ENCODE results near the gene DNAL1. TPM values are rescaled to one million over a fixed set of nuclear protein-coding genes. Genes with fewer than 3 reads are reported as not detected.
A peak's percentile ranks its signal among the peaks of the same experiment; 100 is the strongest.
"Not testable (repeated sequence)": the region's sequence is repeated elsewhere in the genome, so short reads cannot be mapped to it uniquely, and the experiment has no call there.

Gene DNAL1
- total and polyA plus RNA-seq, 2 donors, result 6.3 to 13.3 TPM

GRCh38 chr14:73696466-73697400, 51.9 kb downstream of the DNAL1 start:
- DNase-seq (ENCODE audit: extremely low spot score), result no peak
- WGBS, result 86% methylated on average over 2 of the region's 2 CpGs
- H3K27ac ChIP-seq (ENCODE audit: low read depth), result no peak overlapping the region
- H3K36me3 ChIP-seq (ENCODE audit: insufficient read depth), result no peaks in the 10 kb centered on the region
- no peaks in the 10 kb centered on the region for H3K4me1 ChIP-seq (ENCODE audit: insufficient read depth)
- no peak overlapping the region for H3K4me3 ChIP-seq (ENCODE audit: low read depth, low read length)

DNA sequence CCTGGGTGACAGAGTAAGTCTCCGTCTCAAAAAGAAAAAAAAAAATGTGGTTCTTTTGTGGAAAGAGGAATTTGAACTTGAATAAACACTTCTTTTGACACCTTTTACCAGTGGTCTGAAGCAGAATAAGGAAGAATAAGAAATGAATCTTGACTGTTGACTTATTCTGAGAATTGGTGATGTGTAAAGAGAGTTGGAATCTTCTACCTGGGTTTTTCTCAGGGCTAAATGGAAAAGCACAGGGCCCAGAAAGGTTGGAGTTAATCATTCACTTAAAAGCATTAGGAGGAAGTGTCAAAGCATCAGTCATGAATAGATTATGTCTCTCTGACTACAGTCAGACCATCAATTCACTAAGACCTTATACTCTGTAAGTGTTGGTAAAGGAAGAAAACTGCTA, 55.5 kb downstream of the DNAL1 start:
- H3K4me1 ChIP-seq (ENCODE audit: insufficient read depth), result no peaks in the 10 kb centered on the region
- 74% methylated on average over 1 of the region's 1 CpG for WGBS
- DNase-seq (ENCODE audit: extremely low spot score), result no peak
- no peaks in the 10 kb centered on the region for H3K36me3 ChIP-seq (ENCODE audit: insufficient read depth)
- H3K4me3 ChIP-seq (ENCODE audit: low read depth, low read length), result no peak overlapping the region
- H3K27ac ChIP-seq (ENCODE audit: low read depth), result no peak overlapping the region

DNA sequence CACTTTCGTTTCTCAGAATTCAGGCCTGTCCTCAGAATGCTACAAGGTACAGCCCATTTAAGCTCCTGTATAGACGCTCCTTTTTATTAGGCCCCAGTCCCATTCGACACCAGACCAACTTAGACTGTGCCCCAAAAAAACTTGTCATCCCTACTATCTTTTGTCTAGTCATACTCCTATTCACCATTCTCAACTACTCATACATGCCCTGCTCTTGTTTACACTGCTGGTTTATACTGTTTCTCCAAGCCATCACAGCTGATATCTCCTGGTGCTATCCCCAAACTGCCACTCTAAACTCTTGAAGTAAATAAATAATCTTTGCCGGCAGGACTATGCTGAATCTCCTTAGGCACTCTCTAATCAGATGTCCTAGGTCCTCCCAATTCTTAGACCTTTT, 63.3 kb downstream of the DNAL1 start:
- not testable (repeated sequence) for H3K4me3 ChIP-seq (ENCODE audit: low read depth, low read length); H3K36me3 ChIP-seq (ENCODE audit: insufficient read depth); H3K27ac ChIP-seq (ENCODE audit: low read depth); DNase-seq (ENCODE audit: extremely low spot score); H3K4me1 ChIP-seq (ENCODE audit: insufficient read depth)
- WGBS, result 68% methylated on average over 1 of the region's 4 CpGs

GRCh38 chr14:73709904-73710469, 65.2 kb downstream of the DNAL1 start:
- 92% methylated on average over 8 of the region's 8 CpGs for WGBS
- H3K36me3 ChIP-seq (ENCODE audit: insufficient read depth), result no peaks in the 10 kb centered on the region
- no peak overlapping the region for H3K27ac ChIP-seq (ENCODE audit: low read depth)
- DNase-seq (ENCODE audit: extremely low spot score), result no peak
- H3K4me1 ChIP-seq (ENCODE audit: insufficient read depth), result no peaks in the 10 kb centered on the region
- no peak overlapping the region for H3K4me3 ChIP-seq (ENCODE audit: low read depth, low read length)

GRCh38 chr14:73710737-73711136, 66.0 kb downstream of the DNAL1 start:
- WGBS, result 85% methylated on average over 5 of the region's 5 CpGs
- Histone ChIP-seq H3K4me1 (ENCODE audit: insufficient read depth) (no peaks in the 10 kb centered on the region), H3K4me3 (ENCODE audit: low read depth, low read length) (no peak overlapping the region), H3K27ac (ENCODE audit: low read depth) (no peak overlapping the region), H3K36me3 (ENCODE audit: insufficient read depth) (no peaks in the 10 kb centered on the region)
- no peak for DNase-seq (ENCODE audit: extremely low spot score)

- H3K36me3 ChIP-seq (ENCODE audit: insufficient read depth), result no peaks in the 10 kb centered on the region
- 5% methylated on average over 11 of the region's 11 CpGs for WGBS
- H3K27ac ChIP-seq (ENCODE audit: low read depth), result peak overlapping the region; percentile 4
- no peak for DNase-seq (ENCODE audit: extremely low spot score)
- no peaks in the 10 kb centered on the region for H3K4me1 ChIP-seq (ENCODE audit: insufficient read depth)
- H3K4me3 ChIP-seq (ENCODE audit: low read depth, low read length), result peak overlapping the region; percentile 79
Observed at GRCh38 chr14:73712071-73712506, 67.3 kb downstream of the DNAL1 start.

DNA sequence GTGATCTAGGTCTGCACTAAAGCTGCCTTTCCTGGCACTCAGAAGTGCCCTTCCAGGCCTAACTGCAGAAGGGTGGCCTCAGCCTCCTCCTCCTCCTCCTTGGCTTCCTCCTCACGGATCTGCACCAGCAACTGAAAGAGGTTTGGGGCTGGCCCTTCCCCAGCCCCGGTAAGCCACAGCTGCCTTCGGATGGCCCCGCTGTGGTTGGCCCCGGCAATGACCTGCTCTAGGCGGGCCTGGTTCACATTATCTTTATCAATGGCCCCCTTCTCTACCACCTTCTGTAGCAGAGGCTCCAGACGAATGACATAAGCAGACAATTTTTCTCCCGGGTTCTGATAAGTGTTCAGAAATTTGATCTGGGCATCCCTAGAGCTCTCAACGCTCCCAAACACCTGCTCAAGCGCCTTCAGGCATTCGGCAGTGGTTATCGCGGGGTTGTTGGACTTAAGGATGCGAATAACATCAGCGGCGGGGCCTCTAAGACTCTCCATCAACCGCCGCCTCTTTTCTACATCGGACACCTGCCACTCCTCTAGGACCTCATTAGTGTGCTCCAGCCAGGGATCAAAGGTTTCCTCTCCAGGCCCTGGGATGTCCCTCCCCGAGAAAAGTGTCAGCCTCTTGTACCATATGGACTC, 67.9 kb downstream of the DNAL1 start:
- peak overlapping the region; percentile 4 for H3K27ac ChIP-seq (ENCODE audit: low read depth)
- H3K4me1 ChIP-seq (ENCODE audit: insufficient read depth), result no peaks in the 10 kb centered on the region
- H3K4me3 ChIP-seq (ENCODE audit: low read depth, low read length), result peak overlapping the region; percentile 79
- WGBS, result 6% methylated on average over 20 of the region's 20 CpGs
- H3K36me3 ChIP-seq (ENCODE audit: insufficient read depth), result no peaks in the 10 kb centered on the region
- DNase-seq (ENCODE audit: extremely low spot score), result no peak

DNA sequence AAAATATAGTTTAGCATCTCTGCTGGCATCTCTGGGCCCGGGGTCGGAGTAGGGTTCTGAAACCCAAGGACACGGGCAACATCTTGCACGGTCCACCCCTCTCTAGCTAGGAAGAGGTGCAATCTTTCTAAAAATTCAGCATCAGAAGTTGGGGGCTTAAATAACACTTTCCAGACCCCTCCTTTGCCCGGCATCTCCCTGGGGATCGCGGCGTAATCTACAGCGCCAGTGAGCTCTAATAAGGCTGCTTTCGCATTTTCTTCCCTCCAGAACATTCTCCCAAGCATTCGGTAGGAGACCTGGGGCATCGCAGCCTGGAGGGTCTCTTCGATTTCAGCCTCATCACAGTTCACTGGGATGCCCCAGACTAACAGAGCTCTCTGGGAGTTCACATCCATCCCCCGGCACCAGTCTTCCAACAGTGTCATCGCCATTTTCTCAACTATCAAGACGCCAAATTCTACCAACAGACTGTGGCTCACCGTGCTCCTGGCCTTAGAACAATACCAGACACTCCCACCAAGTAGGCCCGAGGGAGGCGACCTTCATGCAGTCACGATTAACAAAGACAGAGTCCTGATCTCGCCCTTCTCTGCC, 68.5 kb downstream of the DNAL1 start:
- Histone ChIP-seq H3K4me3 (ENCODE audit: low read depth, low read length) (peak overlapping the region; percentile 79), H3K4me1 (ENCODE audit: insufficient read depth) (no peaks in the 10 kb centered on the region), H3K36me3 (ENCODE audit: insufficient read depth) (peaks cover 4% of the 10 kb centered on the region), H3K27ac (ENCODE audit: low read depth) (no peak overlapping the region)
- 4% methylated on average over 21 of the region's 21 CpGs for WGBS
- DNase-seq (ENCODE audit: extremely low spot score), result no peak

- H3K27ac ChIP-seq (ENCODE audit: low read depth), result peak within 1 kb of the TSS; percentile 89
- DNase-seq (ENCODE audit: extremely low spot score), result no peak
- no peaks in the 10 kb centered on the region for H3K4me1 ChIP-seq (ENCODE audit: insufficient read depth)
- H3K36me3 ChIP-seq (ENCODE audit: insufficient read depth), result peaks cover 7% of the 10 kb centered on the region
- H3K4me3 ChIP-seq (ENCODE audit: low read depth, low read length), result peak within 1 kb of the TSS; percentile 79
- WGBS, result under 1% methylated on average over 113 of the region's 113 CpGs
Observed at GRCh38 chr14:73713803-73714655, 69.2 kb downstream of the DNAL1 start, which contains the start of gene PNMA1. TSS of gene PNMA1 (minus strand) at chr14:73714384. CDS start at chr14:73713639, 745 bp downstream.

DNA sequence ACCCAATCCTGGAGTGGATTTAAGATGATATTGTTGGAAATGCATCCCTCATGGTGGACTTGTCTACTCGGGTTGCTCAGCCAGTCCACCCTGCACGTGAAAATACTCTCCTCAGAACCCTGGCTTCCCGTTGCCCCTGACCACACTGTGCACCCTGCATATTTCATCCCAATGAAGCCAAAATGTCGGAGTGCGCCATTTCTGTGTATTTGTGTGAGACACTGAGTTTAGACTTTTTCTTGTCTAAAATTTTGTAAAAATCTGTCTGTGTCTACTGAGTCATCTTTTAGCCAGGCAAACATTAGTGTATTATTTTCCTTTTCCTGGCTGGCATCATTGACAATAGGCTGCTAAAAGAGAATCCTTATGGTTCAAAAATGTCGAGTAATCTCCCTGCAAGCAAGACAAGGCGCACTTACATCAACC, 69.9 kb downstream of the DNAL1 start:
- DNase-seq (ENCODE audit: extremely low spot score), result no peak

DNA sequence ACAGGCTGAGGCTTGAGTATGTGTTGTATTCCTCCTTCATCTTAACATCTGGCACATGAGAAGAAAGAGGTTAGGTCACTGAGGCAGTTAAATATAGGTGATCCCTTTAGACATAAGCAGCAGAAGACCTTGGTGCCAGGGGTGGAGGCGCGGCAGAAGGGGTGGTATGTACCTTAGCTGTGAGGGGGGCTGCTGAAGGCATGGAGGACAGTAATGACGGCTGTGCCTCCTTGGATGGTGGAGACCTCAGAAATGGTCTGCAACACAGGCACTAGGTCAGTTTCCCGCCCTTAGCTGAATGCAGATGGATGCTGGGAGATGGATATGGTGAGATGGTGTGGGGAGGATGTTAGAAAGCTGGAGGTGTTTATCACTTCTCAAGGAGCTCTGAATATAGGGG, 70.9 kb downstream of the DNAL1 start:
- 91% methylated on average over 4 of the region's 4 CpGs for WGBS
- no peak for DNase-seq (ENCODE audit: extremely low spot score)
- Histone ChIP-seq H3K36me3 (ENCODE audit: insufficient read depth) (peaks cover 10% of the 10 kb centered on the region), H3K27ac (ENCODE audit: low read depth) (no peak overlapping the region), H3K4me3 (ENCODE audit: low read depth, low read length) (no peak overlapping the region), H3K4me1 (ENCODE audit: insufficient read depth) (no peaks in the 10 kb centered on the region)

More for the DNA sequence above, 69.9 kb downstream of the DNAL1 start:
- WGBS, result 48% methylated on average over 7 of the region's 7 CpGs
- Histone ChIP-seq H3K4me3 (ENCODE audit: low read depth, low read length) (no peak overlapping the region), H3K4me1 (ENCODE audit: insufficient read depth) (no peaks in the 10 kb centered on the region), H3K27ac (ENCODE audit: low read depth) (no peak overlapping the region), H3K36me3 (ENCODE audit: insufficient read depth) (peaks cover 10% of the 10 kb centered on the region)

DNA sequence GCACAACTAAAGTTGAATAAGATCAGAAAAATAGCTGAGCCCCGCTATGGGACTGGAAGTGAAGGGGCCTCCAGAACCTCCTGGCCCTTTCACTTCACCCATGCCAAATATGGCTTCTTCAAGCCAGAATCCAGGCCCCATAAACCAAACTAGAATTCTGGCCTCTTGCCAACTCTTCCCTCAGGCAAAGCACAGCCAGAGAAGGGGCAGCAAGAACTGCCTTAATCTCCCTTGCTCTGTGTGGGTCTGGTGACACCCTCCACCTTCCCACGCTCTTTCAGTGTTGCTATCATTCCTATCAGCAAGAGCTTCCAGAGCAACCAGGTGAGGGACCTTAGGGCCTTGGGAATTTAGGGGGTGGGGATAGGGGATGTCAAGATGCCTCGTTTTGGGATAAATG, 72.5 kb downstream of the DNAL1 start:
- H3K27ac ChIP-seq (ENCODE audit: low read depth), result no peak overlapping the region
- no peak overlapping the region for H3K4me3 ChIP-seq (ENCODE audit: low read depth, low read length)
- H3K36me3 ChIP-seq (ENCODE audit: insufficient read depth), result peaks cover 10% of the 10 kb centered on the region
- DNase-seq (ENCODE audit: extremely low spot score), result no peak
- H3K4me1 ChIP-seq (ENCODE audit: insufficient read depth), result no peaks in the 10 kb centered on the region
- 38% methylated on average over 3 of the region's 3 CpGs for WGBS

Measured in urinary bladder (tissue), 4 donors.